NCI-H2227 (cell line): ENCODE results near the gene SELENOV.

ENCODE experiments used
- DNase-seq: peaks from one replicate; lab custom pipeline; 2025; ENCODE audit not compliant: unreplicated experiment; lab: John Stamatoyannopoulos, UW

SELENOV gene

DNA sequence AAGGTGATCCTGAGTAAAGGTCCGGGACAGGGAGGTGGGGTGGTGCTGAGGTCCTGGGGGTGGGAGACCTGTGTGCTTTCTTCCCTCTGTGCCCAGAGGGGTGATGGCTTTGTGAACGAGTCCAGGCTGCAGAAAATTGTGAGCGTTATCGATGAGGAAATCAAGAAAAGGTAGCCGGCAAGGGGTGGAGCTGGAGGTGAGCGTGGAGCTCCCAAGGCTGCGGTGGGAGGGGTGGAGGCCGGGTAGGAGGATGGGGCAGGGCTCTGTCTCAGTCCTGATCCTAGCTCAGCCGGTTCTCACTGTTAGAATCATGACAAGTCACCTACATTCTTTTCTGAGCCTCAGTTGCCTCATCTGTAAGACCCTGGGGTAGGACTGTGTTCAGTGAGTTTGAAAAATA is 4.0 kb downstream of the SELENOV start:
- peak; percentile 74 for DNase-seq

DNA sequence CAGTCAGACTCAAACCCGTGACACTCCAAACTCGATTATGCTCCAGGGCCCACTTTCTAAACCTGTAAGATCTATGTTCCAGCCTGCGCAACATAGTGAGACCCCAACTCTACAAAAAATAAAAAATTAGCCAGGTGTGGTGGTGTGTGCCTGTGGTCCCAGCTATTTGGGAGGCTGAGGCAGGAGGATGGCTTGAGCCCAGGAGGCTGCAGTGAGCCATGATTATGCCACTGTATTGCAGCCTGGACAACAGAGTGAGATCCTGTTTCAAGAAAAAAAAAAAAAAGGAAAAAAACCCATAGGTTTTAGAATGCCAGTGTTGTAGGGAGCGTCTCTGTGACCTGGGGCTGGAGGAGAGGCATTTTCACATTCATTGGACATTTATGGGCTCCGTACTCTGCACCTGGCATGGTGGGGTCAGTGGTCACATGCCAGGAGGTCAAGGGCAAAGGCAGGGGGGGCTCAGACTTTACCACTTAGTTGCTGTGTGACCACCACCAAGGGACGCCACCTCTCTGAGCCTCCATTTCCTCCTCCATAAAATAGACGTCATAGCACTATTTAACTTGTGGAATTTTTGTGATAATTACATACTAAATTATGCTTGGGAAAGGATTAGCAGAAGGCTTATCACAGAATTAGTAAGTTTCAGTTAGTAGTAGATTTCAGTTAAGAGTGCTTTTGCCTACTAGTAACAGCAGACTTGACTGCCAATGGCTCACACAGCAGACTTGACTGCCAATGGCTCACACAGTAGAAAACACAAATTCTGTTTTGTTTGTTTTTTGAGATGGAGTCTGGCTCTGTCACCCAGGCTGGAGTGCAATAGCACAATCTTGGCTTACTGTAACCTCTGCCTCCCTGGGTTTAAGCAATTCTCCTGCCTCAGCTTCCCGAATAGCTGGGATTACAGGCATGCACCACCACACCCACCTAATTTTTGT is 5.9 kb downstream of the SELENOV start:
- no peak for DNase-seq

DNA sequence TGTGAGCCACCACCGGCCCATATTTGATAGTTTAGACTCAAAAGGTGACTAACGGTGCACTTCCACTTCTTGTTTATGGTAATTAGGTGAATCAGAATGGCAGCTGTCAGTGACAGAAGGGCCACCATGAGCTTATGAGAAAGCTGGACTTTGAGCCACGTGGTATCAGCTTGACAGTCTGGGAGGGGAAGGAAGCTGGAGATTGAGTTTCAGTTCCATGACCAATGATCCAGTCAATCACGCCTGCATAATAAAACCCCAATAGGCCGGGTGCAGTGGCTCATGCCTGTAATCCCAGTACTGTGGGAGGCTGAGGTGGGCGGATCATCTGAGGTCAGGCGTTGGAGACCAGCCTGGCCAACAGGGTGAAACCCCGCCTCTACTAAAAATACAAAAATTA is 9.6 kb downstream of the SELENOV start:
- no peak for DNase-seq

DNA sequence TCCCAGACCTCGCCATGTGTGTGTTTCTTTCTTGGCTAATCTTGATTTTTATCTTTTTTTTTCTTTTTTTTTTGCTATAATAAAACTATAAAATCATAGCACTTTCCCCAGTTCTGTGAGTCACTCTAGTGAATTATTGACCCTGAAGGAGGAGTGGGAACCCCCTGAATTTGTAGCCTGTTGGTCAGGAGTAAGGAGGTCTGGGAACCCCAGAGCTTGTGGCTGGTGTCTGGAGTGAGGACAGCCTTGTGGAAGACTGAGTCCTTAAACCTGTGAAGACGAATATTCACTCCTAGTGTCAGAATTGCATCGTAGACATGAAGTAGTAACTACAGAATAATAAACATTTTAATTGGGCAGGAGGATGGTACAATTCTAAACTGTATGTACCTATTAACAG is 10.3 kb downstream of the SELENOV start:
- DNase-seq, result no peak

DNA sequence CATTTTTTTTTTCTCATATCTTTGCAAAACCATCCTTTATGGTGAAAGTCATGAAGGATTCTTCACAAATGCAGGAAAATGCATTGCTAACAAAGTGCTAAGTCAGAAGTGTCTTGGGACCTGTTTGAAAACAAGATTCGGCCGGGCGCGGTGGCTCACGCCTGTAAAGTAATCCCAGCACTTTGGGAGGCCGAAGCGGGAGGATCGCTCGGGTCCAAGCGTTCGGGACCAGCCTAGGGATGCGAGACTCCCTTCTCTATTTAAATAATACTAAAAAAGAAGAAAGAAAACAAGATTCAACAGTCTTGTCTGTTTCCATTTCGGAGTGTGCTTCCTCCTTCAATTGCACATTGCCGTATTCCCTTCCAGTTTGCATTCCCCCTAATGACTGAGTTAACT is 16.9 kb downstream of the SELENOV start:
- no peak for DNase-seq

DNA sequence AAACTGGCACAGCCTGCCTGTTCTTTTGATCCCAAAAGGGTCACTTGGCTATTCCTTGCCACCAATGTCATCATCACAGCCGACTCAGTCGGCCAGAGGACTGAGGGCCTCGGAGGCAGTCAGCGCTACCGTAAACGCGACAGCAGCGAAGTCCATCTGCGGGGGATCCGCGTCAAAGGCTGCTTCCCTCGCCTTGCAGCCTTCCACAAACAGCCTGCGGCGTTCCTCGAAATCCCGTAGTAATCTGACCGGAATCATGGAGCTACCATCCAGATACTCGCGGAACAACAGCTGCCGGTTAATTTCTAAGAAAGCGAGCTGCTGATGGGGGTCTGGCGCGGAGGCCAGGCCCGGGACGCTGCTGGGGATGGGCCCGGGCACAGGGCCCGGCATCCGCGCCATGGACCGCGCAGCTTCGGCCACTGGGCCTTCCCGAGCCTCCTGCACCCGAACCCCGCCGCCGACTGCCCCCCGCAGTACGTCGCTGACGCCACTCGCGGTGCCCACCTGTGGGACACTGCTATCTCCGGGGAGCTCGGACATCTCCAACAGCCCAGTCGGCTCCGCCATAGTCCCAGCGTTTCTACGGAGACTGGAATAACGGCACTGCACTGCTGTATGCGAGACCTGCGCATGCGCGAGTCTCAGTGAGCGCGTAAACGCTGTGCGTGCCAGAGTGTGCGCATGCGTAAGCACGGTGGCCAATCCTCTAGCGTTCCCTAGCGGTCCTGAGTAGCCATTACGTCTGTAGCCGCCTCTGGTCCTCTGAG is 17.5 kb downstream of the SELENOV start, which contains the start of gene EID2B:
Gene EID2B, minus strand, starts transcription at position 620 of the 770 bp plus-strand sequence. Its CDS starts 50 bp downstream, at position 570.
- DNase-seq, result peak; percentile 100

DNA sequence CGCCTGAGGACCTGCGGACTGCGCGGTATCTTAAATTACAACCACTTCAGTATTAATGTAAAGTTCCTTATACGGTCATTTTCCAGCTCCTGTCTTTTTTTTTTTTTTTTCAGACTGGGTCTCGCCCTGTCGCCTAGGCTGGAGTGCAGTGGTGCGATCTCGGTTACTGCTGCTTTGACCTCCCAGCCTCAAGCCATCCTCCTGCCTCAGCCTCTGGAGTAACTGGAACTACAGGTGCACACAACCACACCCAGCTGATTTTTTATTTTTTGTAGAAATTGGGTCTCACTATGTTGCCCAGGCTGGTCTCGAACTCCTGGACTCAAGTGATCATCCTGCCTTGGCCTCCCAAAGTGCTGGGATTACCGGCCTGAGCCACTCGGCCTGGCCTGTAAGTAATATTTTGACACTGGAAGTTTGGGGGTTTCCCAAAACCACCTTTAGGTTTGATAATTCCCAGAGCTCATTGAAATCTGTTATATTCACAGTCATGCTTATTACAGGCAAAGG is 18.1 kb downstream of the SELENOV start:
- no peak for DNase-seq

DNA sequence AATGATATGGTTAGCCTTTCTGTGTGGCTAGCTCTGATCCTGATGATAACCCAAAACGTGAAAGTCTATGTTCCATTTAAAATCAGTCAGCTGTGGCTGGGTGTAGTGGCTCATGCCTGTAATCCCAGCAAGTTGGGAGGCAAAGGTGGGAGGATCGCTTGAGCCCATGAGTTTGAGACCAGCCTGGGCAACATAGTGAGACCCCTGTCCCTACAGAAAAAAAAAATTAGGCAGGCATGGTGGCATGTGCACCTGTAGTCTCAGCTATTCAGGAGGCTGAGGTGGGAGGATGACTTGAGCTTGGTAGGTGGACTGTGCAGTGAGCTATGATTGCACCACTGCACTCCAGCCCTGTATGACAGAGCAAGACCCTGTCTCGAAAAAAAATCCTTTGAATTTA is 18.9 kb downstream of the SELENOV start:
- no peak for DNase-seq

DNA sequence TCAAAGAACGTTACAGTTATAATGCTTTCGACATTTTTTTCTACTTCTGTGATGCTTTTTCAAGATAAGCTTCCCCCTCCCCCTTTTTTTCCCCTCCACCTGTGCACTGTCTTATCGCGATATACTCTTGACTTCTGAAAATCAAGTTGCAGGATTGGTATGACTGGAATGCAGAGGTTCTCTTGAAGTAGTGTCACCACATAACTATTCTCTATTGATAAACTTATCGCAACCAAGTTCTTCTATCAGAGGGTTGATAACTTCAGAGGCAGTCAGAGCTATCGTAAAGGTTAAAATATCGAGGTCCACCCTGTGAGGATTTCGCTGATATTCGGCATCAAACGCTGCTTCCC is 24.2 kb downstream of the SELENOV start:
- DNase-seq, result no peak

DNA sequence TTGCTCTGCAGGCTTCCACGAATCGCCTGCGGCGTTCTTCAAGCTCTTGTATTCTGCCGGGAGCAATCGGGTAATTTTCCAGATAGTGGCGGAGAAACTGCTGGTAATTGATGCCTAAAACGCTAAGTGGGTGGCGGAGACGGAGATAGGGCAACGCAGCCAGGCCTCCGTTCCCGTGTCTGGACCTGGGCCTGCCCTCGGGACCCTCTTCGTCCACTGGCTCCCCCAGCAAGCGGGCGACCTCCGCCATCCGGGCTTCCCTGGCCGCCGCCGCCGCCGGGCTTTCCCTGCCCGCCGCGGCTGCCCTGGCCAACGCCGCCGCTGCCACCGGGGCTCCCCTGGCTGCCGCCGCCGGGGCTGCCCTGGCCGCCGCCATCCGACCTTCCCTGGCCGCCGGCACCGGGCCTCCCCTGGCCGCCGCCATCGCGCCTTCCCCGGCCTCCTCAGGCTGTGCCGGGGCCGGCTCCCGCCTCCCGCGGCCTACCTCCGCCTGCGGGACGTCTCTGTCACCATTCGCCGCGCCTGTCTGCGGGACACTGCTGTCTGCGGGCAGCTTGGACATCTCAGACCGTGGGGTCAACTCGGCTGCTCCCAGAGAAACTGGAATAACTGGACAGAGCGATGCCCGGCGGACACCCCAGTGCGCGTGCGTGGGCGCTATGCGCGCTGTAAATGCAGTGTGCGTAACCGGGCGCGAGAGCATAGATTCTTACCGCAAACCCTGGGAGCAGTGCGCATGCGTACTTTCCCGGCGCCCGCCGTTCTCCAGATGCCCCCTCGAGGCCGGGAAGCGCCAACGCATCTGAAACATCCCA is 24.8 kb downstream of the SELENOV start, which contains the start of gene EID2:
Gene EID2, minus strand, starts transcription at position 644 of the 815 bp plus-strand sequence. Its CDS starts 82 bp downstream, at position 562.
- DNase-seq, result peak; percentile 100

DNA sequence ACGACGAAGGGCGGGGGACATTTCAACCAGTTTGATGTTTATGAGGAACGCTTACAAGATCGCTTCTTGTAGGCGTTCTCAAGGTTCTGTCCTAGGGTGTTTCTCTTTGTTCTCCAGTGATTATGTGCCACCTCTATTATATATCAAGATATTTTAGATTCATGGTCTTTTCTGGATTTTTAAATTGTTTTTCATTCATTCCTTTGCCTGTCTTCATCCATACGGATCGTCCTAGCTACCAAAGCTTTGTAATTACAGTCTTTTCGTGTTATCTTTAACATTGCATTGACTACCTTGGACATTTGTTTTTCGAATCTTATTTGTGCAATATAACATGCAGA is 25.4 kb downstream of the SELENOV start:
- no peak for DNase-seq

DNA sequence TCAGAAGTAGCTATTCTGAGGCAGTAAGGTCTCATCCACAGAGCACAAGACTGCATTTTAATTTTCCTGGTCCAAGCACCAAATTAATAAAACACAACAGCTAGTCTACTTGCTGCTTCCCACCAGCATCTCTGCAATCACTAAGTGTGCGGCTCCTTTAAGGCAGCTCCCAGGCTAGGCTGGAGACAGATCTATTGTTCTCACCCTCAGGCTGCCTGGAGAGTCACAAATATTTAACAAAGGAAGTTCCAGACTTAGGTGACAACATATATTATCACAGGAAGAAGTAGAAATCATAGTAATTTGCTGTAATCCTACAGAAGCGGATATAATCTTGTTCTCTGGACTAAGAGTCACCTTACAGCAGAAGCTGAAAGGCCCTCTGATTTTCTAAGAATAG is 27.3 kb downstream of the SELENOV start:
- DNase-seq, result peak; percentile 95

DNA sequence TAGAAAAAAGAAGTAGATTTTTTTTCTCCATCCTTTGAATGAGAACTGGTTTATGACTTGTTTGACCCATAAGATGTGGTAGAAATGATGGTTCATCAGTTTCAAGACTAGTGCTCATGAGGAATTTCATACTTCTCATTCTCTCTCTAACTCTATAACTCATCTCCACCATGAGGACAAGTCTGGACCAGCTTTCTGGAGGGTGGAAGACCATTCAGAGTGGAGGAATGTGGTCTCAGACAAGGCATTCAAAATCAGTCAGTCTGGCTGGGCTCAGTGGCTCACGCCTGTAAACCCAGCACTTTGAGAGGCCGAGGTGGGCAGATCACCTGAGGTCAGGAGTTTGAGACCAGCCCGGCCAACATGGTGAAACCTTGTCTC is 28.5 kb downstream of the SELENOV start:
- DNase-seq, result no peak

DNA sequence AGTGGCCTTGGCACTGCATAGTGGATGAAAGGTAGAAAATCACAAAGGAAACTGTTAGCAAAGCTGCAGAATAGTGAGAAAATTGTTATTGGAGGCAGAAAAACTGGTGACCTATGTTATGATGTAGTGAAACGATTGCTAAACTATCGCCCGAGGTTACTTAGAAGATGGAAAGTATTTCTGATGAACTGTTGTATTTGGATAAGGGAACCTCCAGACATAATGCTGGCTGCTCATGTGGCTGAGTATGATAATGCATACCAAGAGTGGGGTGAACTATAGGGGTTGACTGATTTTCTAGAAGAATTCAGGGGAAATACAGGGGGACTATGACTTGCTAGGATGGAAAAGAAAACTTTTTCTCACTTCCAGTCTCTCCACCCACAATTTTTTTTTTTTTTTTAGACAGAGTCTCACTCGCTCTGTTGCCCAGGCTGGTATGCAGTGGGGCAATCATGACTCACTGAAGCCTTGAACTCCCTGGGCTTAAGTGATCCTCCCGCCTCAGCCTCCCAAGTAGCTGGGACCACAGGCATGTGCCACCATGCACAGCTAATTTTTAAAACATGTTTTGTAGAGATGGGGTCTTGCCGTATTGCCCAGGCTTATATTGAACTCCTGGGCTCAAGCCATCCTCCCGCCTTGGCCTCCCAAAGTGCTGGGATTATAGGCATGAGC is 29.4 kb downstream of the SELENOV start:
- DNase-seq, result no peak

DNA sequence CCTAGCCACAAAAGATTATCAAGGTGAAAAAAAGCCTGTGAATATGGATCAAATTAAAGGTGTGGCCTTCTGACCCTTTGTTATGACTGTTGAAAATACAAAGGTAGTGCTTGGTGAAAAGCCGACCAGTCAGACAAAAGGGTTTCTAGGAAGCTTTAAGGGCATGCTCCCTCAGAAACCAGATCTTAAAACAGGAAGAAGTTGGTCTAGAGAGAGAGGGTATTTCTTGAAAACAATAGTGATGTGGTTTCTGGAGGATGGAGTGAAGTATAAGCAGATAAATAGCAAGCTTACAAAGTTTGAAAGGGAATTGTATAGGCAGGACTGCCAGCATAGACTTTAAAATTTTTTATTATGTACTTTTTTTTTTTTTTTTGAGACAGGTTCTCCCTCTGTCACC is 30.0 kb downstream of the SELENOV start:
- DNase-seq, result no peak

DNA sequence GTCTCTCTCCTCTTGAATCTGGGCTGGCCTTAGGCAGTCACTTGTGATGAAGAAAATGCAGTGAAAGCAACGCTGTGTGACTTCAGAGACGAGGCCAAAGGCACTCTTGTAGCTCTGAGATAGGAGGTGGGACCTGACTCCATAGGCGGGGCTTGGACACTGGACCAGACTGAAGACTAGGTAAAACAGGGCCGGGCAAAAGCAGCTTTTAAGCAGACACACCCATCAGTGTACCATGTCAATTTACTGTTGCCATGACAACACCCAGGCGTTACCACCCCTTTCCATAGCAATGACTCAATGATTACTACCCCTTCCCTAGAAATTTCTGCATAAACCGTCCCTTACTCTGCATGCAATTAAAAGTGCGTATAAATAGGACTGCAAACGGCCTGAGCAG is 31.7 kb downstream of the SELENOV start:
- DNase-seq, result peak; percentile 71

DNA sequence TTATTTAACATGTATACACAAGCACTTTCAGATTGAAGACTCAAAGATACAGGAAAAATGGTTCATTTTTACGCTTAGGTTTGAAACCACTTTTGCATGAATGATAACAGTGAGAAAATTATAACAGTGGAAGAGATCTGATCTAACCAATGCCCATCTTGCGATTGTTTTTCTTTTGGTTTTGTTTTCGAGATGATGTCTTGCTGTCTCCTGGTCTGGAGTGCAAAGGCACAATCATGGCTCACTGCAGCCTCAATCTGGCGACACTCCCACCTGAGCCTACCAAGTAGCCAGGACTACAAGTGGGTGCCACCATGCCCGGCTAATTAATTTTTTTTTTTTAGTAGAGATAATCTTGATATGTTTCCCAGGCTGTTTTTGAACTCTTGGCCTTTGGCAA is 35.3 kb downstream of the SELENOV start:
- DNase-seq, result no peak

DNA sequence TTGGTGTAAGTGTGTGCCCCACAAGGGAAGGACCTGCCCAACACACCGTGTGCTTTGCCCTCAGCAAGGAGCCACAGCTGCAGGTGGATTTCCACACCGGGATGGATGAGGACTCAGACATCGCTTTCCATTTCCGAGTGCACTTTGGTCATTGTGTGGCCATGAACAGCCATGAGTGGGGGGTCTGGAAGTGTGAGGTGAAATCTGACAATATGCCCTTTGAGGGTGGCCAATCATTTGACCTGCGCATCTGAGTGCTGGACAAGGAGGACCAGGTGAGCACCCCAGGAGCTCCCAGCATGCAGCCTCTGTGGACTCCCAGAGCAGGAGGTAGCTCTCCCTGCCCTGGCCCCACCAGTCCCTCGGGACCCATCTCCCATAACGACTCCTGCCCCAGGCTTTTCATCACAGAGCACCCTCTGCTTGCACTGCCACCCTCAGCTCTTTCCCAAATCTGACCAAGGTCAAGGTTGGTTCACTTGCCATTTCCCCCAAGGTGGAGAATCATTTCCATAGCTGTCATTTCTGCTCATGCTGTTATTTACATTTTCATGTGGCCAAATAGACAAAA is 38.2 kb downstream of the SELENOV start:
- DNase-seq, result no peak

DNA sequence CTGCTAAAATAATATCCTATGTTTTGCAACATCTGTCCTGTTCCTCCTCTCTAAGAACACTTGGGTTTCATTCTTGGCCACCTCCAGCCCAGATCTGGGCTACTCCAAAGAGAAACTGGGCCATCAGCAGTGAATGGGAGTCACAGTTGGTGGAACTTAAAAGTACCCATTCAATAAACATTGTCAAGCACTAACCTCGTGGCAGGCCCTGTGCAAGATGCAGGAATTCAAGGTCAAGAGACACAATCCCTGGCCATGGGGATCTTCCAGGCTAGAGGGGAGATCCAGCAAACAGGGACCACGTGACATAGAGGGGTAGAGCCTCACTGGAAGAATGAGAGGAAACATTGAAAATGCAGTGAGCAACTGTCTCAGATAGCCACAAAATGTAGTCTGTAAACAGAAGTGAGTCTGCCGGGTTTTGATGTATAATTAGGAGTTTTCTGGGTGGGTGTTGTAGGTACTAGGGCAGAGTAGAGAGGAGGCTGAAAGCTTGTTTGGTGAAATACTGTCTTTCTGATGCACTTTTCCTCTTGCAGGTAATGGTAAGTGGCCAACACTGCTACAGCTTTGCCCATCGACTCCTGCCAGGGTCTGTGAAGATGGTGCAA is 39.9 kb downstream of the SELENOV start:
- no peak for DNase-seq

DNA sequence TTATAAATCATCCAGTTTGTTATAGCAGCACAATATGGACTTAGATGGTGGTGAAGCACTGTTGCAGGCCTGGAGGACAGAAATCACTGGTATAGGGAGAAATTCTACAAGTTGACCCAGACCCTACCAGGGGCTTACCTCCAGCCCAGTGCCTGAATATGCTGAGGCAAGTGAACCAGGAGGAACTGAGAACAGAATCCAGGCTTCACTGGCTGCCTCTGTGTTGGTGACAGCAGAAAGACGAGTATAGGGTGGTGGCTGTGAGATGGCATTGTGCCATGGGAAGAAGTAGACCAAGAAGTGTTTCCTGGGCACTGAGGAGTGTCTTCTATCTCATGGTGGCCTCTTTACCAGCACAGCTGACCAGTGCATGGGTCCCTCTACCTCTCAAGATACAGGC is 40.9 kb downstream of the SELENOV start:
- DNase-seq, result no peak
